HCT116 (cell line): ENCODE measurements around the gene PPM1H. TPM values are rescaled to one million over a fixed set of nuclear protein-coding genes. Genes with fewer than 3 reads are reported as not detected.

ENCODE experiments used
- ATAC-seq: fragments of 200-7000 bp; cut with Tn5 transposase; 2 replicates; pipeline ENCODE4 v1.9.1; 2020; ENCODE audit warnings: mild to moderate bottlenecking, moderate library complexity
- BruUV-seq: library from RNA; stranded (reverse); fragments of 400-500 nt; replicated peaks from 2 replicates; lab custom pipeline; 2021; lab: Mats Ljungman, UMichigan
- CTCF ChIA-PET: fragments of 300-600 bp; sonication (Branson Sonifier 250); formaldehyde crosslinking; loops from one replicate; lab custom pipeline; 2021; ENCODE audit warnings: antibody characterized with exemption; lab: Charles Lee
- POLR2A ChIA-PET: fragments of 300-600, 350-600 bp; sonication (Branson Sonifier 250); formaldehyde crosslinking; loops from one replicate; lab custom pipeline; 2021; ENCODE audit warnings: antibody characterized with exemption; lab: Charles Lee
- RAD21 ChIA-PET, 2 experiments: fragments of 300-600 bp; sonication (Branson Sonifier 250); formaldehyde crosslinking; loops; one replicate each; lab custom pipeline; 2023; ENCODE audit warnings: low total read pairs in 2 of 2; ENCODE audit not compliant: uncharacterized antibody in 2 of 2, unreplicated experiment in 2 of 2, low non-redundant PET in 1 of 2; lab: Charles Lee
- DNase-seq: peaks from one replicate; pipeline ENCODE4 v3.0.0-alpha.2; 2010; ENCODE audit warnings: low read depth, low spot score
- H2AFZ ChIP-seq: fragments of 200-600 bp; shearing (Covaris generic), sonication (generic); 2 replicates; pipeline ENCODE4 v1.6.1; 2017; ENCODE audit warnings: low read depth, mixed run types, mixed read lengths, antibody characterized with exemption, low read length; ENCODE audit not compliant: poor library complexity, severe bottlenecking
- H3K27ac ChIP-seq: 2 replicates; pipeline ENCODE4 v1.5.1; 2012; ENCODE audit warnings: low read depth, low read length
- H3K27me3 ChIP-seq: fragments of 200-600 bp; sonication (generic); 2 replicates; pipeline ENCODE4 v1.6.1; 2016; ENCODE audit warnings: mixed run types, low read length, mixed read lengths; ENCODE audit not compliant: insufficient read depth
- H3K36me3 ChIP-seq, 2 experiments: fragments of 200-500 bp in 1 of 2; fragments of 200-600 bp in 1 of 2; sonication (Bioruptor generic) in 1 of 2; sonication (generic) in 1 of 2; 2 replicates each; pipeline versions ENCODE4 v1.5.1 to v1.6.1; 2014 to 2016; ENCODE audit warnings: low read length in 2 of 2, inconsistent platforms in 1 of 2, mixed read lengths in 1 of 2, mixed run types in 1 of 2; ENCODE audit not compliant: insufficient read depth in 2 of 2, control insufficient read depth in 1 of 2
- H3K4me1 ChIP-seq, 2 experiments: fragments of 200-600 bp in 1 of 2; sonication (generic) in 1 of 2; 2 replicates each; pipeline versions ENCODE4 v1.5.1 to v1.6.1; 2012 to 2017; ENCODE audit warnings: low read length in 2 of 2, inconsistent platforms in 1 of 2, mild to moderate bottlenecking in 1 of 2, mixed read lengths in 1 of 2, mixed run types in 1 of 2, moderate library complexity in 1 of 2; ENCODE audit not compliant: insufficient read depth in 2 of 2, control insufficient read depth in 1 of 2
- H3K4me2 ChIP-seq: fragments of 200-600 bp; sonication (generic); 2 replicates; pipeline ENCODE4 v1.6.1; 2017; ENCODE audit warnings: mixed run types, low read length, mixed read lengths
- H3K4me3 ChIP-seq, 2 experiments: fragments of 200-600 bp in 1 of 2; sonication (generic) in 1 of 2; replicated peaks in 1 of 2; 2 replicates each; pipeline ENCODE4 v1.5.1; 2011 to 2016; ENCODE audit warnings: low read length in 2 of 2, control low read depth in 1 of 2, low read depth in 1 of 2, mild to moderate bottlenecking in 1 of 2, mixed read lengths in 1 of 2, mixed run types in 1 of 2
- H3K79me2 ChIP-seq: fragments of 200-600 bp; sonication (generic); 2 replicates; pipeline ENCODE4 v1.6.1; 2017; ENCODE audit warnings: mild to moderate bottlenecking, mixed run types, low read length, moderate library complexity, mixed read lengths; ENCODE audit not compliant: insufficient read depth
- H3K9ac ChIP-seq: fragments of 200-600 bp; sonication (generic); 2 replicates; pipeline ENCODE4 v1.6.1; 2016; ENCODE audit warnings: low read length, mixed read lengths
- H3K9me2 ChIP-seq: fragments of 200-600 bp; sonication (generic), shearing (Covaris generic); 2 replicates; pipeline ENCODE4 v1.6.1; 2017; ENCODE audit warnings: mixed run types, mild to moderate bottlenecking, moderate library complexity; ENCODE audit not compliant: insufficient read depth
- H3K9me3 ChIP-seq, 2 experiments: fragments of 200-500 bp in 1 of 2; fragments of 200-600 bp in 1 of 2; sonication (Bioruptor generic) in 1 of 2; sonication (generic) in 1 of 2; 2 replicates each; pipeline ENCODE4 v1.6.1; 2014 to 2017; ENCODE audit warnings: low read length in 2 of 2, mixed read lengths in 2 of 2, inconsistent platforms in 1 of 2, low read depth in 1 of 2, mild to moderate bottlenecking in 1 of 2, mixed run types in 1 of 2, moderate library complexity in 1 of 2; ENCODE audit not compliant: control insufficient read depth in 1 of 2, insufficient read depth in 1 of 2
- H4K20me1 ChIP-seq: fragments of 200-600 bp; sonication (generic), shearing (Covaris generic); 2 replicates; pipeline ENCODE4 v1.6.1; 2017; ENCODE audit warnings: mixed run types, mild to moderate bottlenecking, moderate library complexity; ENCODE audit not compliant: insufficient read depth
- ATF3 ChIP-seq: IDR thresholded peaks from 2 replicates; pipeline ENCODE4 v1.6.1; 2012
- CEBPB ChIP-seq: IDR thresholded peaks from 2 replicates; pipeline ENCODE4 v1.6.1; 2012; ENCODE audit warnings: low read depth
- EGR1 ChIP-seq: IDR thresholded peaks from 2 replicates; pipeline ENCODE4 v1.6.1; 2012; ENCODE audit warnings: low read depth
- ELF1 ChIP-seq: IDR thresholded peaks from 2 replicates; pipeline ENCODE4 v1.6.1; 2012; ENCODE audit warnings: low read depth, borderline replicate concordance
- EZH2phosphoT487 ChIP-seq: fragments of 200-600 bp; IDR thresholded peaks from 2 replicates; pipeline ENCODE4 v1.6.1; 2018; ENCODE audit warnings: antibody characterized with exemption, borderline replicate concordance
- FOSL1 ChIP-seq: IDR thresholded peaks from 2 replicates; pipeline ENCODE4 v1.6.1; 2012; ENCODE audit warnings: low read depth
- JUND ChIP-seq: IDR thresholded peaks from 2 replicates; pipeline ENCODE4 v1.6.1; 2012
- MAX ChIP-seq: IDR thresholded peaks from 2 replicates; pipeline ENCODE4 v1.6.1; 2012
- REST ChIP-seq: IDR thresholded peaks from 2 replicates; pipeline ENCODE4 v1.6.1; 2012; ENCODE audit warnings: low read depth
- SP1 ChIP-seq: IDR thresholded peaks from 2 replicates; pipeline ENCODE4 v1.6.1; 2012; ENCODE audit warnings: low read depth
- SRF ChIP-seq: IDR thresholded peaks from 2 replicates; pipeline ENCODE4 v1.6.1; 2012; ENCODE audit warnings: low read depth
- ZFX ChIP-seq: fragments of 450-650 bp; IDR thresholded peaks from 2 replicates; pipeline ENCODE4 v1.6.1; 2017
- ZNF274 ChIP-seq: fragments of 200-500 bp; sonication (Bioruptor generic); IDR thresholded peaks from 2 replicates; pipeline ENCODE4 v1.6.1; 2014; ENCODE audit warnings: mild to moderate bottlenecking, low read depth, low read length, inconsistent platforms
- intact Hi-C: fragments of 100-400 bp; cut with micrococcal nuclease; formaldehyde crosslinking; loops from 2 replicates; pipeline ENCODE4 v1.10.0; 2022
- total RNA-seq: library from RNA; stranded (reverse); gene quantifications from one replicate; pipeline ENCODE4 v1.2.1, GENCODE V29; 2021; ENCODE audit not compliant: unreplicated experiment

Gene PPM1H
- total RNA-seq, 1 experiment from 2014 or later, result 8.0 TPM

- TF ChIP-seq MAX (no peak), SP1 (no peak), SRF (no peak), EZH2phosphoT487 (no peak), ELF1 (no peak), ATF3 (no peak), REST (no peak)
Observed at GRCh38 chr12:62911286-62911685, 23.7 kb downstream of the PPM1H start (continued).

GRCh38 chr12:62910549-62911169 is 24.3 kb downstream of the PPM1H start:
- TF ChIP-seq JUND (no peak), ZFX (no peak), CEBPB (no peak), ZNF274 (no peak), ATF3 (no peak), FOSL1 (no peak), EGR1 (no peak)
- TF ChIP-seq, all 23 proteins: peak for 0
- H3K27me3 ChIP-seq, result no peaks in the 10 kb centered on the region
- H3K4me2 ChIP-seq, result no peak overlapping the region
- ATAC-seq (no peak), DNase-seq (no peak)
- H3K27ac ChIP-seq, result no peak overlapping the region
- H3K9me3 ChIP-seq, result no peaks in the 10 kb centered on the region
- no peak overlapping the region for H3K4me3 ChIP-seq
- no peak overlapping the region for H2AFZ ChIP-seq
- no peaks in the 10 kb centered on the region for H3K36me3 ChIP-seq
- no peaks in the 10 kb centered on the region for H4K20me1 ChIP-seq
- H3K9me2 ChIP-seq, result no peaks in the 10 kb centered on the region
- ChIA-PET POLR2A (no interaction called here), CTCF (no interaction called here), RAD21 (no interaction called here)
- no peaks in the 10 kb centered on the region for H3K79me2 ChIP-seq
- no peak overlapping the region for H3K9ac ChIP-seq
- peaks cover 0 to 6% of the 10 kb centered on the region in 2 experiments; a peak in 1 of 4 replicates for H3K4me1 ChIP-seq
- BruUV-seq, result no TSS peak
- intact Hi-C loops, result no loop called here
